Liver (tissue), 3 donors: ENCODE measurements around the gene AJUBA.
"Not testable (repeated sequence)": the region's sequence is repeated elsewhere in the genome, so short reads cannot be mapped to it uniquely, and the experiment has no call there.

Experiments
- EGR1 ChIP-seq, 2 donors: IDR thresholded peaks; 2 replicates each; pipeline ENCODE4 v1.6.1; 2016 to 2018; ENCODE audit warnings: antibody characterized with exemption in 2 of 2, low read depth in 2 of 2
- FOXA1 ChIP-seq: IDR thresholded peaks from 2 replicates; pipeline ENCODE4 v1.6.1; 2016; ENCODE audit warnings: antibody characterized with exemption
- GABPA ChIP-seq, 2 donors: IDR thresholded peaks in 1 of 2; conservative IDR thresholded peaks in 1 of 2; 2 replicates each; pipeline ENCODE4 v1.6.1; 2016; ENCODE audit warnings: antibody characterized with exemption in 2 of 2, mild to moderate bottlenecking in 1 of 2, moderate library complexity in 1 of 2
- NR2F2 ChIP-seq: IDR thresholded peaks from 2 replicates; pipeline ENCODE4 v1.6.1; 2016; ENCODE audit warnings: antibody characterized with exemption
- RAD21 ChIP-seq, 2 donors: IDR thresholded peaks; 2 replicates each; pipeline ENCODE4 v1.6.1; 2016; ENCODE audit warnings: antibody characterized with exemption in 2 of 2, mild to moderate bottlenecking in 2 of 2
- RXRA ChIP-seq, 2 donors: IDR thresholded peaks; 2 replicates each; pipeline ENCODE4 v1.6.1; 2017 to 2018; ENCODE audit warnings: antibody characterized with exemption in 2 of 2, mild to moderate bottlenecking in 1 of 2
- SP1 ChIP-seq: IDR thresholded peaks from 2 replicates; pipeline ENCODE4 v1.6.1; 2018; ENCODE audit warnings: antibody characterized with exemption, mild to moderate bottlenecking
- TAF1 ChIP-seq: conservative IDR thresholded peaks from 2 replicates; pipeline ENCODE4 v1.6.1; 2016; ENCODE audit warnings: antibody characterized with exemption, mild to moderate bottlenecking
- TF ChIP-seq, protein P1 (sequence below): fragments of 150-350 bp; IDR thresholded peaks from 2 replicates; pipeline ENCODE4 v1.5.1; 2017; ENCODE audit warnings: improper control_type of control experiment, low read depth, low read length; ENCODE audit not compliant: missing input control
- TF ChIP-seq, protein P2 (sequence below): IDR thresholded peaks from 2 replicates; pipeline ENCODE4 v1.6.1; 2016; ENCODE audit warnings: antibody characterized with exemption
- TF ChIP-seq, protein P3 (sequence below): IDR thresholded peaks from 2 replicates; pipeline ENCODE4 v1.6.1; 2016; ENCODE audit warnings: antibody characterized with exemption
- TF ChIP-seq, protein P4 (sequence below): IDR thresholded peaks from 2 replicates; pipeline ENCODE4 v1.6.1; 2016; ENCODE audit warnings: antibody characterized with exemption, mild to moderate bottlenecking
- donor health status: healthy.
- donor health status: healthy.

DNA sequence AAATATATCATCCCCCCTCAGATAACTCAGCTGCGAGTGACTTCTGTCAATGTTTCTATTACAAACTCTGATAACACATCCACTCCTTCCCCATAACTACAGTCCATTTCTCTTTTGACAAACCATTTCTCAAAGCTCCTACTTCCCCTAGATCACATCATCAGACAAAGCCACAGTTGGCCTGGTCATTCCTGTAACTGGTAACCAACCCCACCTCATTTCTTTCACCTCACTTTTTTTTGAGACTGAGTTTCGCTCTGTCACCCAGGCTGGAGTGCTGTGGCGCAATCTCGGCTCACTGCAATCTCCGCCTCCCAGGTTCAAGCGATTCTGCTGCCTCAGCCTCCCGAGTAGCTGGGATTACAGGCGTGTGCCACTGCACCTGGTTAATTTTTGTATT lies 30.6 kb downstream of the AJUBA start:
- TF ChIP-seq FOXA1; NR2F2; EGR1 (IDR thresholded peaks at IDR 0.05; ENCODE audit: low read depth in 2 of 2); RXRA (IDR thresholded peaks at IDR 0.05); RAD21 (IDR thresholded peaks at IDR 0.05); TAF1; GABPA (IDR thresholded peaks at IDR 0.05 in 1 of 2, conservative IDR thresholded peaks at IDR 0.05 in 1 of 2); SP1: not testable (repeated sequence)
- TF ChIP-seq, protein P1, sequence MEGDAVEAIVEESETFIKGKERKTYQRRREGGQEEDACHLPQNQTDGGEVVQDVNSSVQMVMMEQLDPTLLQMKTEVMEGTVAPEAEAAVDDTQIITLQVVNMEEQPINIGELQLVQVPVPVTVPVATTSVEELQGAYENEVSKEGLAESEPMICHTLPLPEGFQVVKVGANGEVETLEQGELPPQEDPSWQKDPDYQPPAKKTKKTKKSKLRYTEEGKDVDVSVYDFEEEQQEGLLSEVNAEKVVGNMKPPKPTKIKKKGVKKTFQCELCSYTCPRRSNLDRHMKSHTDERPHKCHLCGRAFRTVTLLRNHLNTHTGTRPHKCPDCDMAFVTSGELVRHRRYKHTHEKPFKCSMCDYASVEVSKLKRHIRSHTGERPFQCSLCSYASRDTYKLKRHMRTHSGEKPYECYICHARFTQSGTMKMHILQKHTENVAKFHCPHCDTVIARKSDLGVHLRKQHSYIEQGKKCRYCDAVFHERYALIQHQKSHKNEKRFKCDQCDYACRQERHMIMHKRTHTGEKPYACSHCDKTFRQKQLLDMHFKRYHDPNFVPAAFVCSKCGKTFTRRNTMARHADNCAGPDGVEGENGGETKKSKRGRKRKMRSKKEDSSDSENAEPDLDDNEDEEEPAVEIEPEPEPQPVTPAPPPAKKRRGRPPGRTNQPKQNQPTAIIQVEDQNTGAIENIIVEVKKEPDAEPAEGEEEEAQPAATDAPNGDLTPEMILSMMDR = not testable (repeated sequence)
- TF ChIP-seq, protein P2, sequence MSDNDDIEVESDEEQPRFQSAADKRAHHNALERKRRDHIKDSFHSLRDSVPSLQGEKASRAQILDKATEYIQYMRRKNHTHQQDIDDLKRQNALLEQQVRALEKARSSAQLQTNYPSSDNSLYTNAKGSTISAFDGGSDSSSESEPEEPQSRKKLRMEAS = not testable (repeated sequence)
- TF ChIP-seq, protein P3, sequence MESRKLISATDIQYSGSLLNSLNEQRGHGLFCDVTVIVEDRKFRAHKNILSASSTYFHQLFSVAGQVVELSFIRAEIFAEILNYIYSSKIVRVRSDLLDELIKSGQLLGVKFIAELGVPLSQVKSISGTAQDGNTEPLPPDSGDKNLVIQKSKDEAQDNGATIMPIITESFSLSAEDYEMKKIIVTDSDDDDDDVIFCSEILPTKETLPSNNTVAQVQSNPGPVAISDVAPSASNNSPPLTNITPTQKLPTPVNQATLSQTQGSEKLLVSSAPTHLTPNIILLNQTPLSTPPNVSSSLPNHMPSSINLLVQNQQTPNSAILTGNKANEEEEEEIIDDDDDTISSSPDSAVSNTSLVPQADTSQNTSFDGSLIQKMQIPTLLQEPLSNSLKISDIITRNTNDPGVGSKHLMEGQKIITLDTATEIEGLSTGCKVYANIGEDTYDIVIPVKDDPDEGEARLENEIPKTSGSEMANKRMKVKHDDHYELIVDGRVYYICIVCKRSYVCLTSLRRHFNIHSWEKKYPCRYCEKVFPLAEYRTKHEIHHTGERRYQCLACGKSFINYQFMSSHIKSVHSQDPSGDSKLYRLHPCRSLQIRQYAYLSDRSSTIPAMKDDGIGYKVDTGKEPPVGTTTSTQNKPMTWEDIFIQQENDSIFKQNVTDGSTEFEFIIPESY = not testable (repeated sequence)
- TF ChIP-seq, protein P4, sequence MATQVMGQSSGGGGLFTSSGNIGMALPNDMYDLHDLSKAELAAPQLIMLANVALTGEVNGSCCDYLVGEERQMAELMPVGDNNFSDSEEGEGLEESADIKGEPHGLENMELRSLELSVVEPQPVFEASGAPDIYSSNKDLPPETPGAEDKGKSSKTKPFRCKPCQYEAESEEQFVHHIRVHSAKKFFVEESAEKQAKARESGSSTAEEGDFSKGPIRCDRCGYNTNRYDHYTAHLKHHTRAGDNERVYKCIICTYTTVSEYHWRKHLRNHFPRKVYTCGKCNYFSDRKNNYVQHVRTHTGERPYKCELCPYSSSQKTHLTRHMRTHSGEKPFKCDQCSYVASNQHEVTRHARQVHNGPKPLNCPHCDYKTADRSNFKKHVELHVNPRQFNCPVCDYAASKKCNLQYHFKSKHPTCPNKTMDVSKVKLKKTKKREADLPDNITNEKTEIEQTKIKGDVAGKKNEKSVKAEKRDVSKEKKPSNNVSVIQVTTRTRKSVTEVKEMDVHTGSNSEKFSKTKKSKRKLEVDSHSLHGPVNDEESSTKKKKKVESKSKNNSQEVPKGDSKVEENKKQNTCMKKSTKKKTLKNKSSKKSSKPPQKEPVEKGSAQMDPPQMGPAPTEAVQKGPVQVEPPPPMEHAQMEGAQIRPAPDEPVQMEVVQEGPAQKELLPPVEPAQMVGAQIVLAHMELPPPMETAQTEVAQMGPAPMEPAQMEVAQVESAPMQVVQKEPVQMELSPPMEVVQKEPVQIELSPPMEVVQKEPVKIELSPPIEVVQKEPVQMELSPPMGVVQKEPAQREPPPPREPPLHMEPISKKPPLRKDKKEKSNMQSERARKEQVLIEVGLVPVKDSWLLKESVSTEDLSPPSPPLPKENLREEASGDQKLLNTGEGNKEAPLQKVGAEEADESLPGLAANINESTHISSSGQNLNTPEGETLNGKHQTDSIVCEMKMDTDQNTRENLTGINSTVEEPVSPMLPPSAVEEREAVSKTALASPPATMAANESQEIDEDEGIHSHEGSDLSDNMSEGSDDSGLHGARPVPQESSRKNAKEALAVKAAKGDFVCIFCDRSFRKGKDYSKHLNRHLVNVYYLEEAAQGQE = not testable (repeated sequence)
